Activated T-helper 17 cell treated with anti-CD3 and anti-CD28 coated beads, Interleukin-2, amount 50 U/mL, for 72 hours (primary cell): ENCODE measurements around the gene SOCS1. TPM values are rescaled to one million over a fixed set of nuclear protein-coding genes. Genes with fewer than 3 reads are reported as not detected.

ENCODE experiments used
- ATAC-seq: fragments of 150-1000 bp; cut with Tn5 transposase; replicated peaks from 2 replicates; pipeline ENCODE4 v1.10.0; 2021; ENCODE audit warnings: mild to moderate bottlenecking, moderate library complexity
- H3K27ac Mint-ChIP-seq: one replicate; pipeline ENCODE4 v1.8.0; 2022; ENCODE audit warnings: mixed read lengths
- H3K27me3 Mint-ChIP-seq: one replicate; pipeline ENCODE4 v1.8.0; 2022; ENCODE audit warnings: mixed read lengths
- H3K36me3 Mint-ChIP-seq: one replicate; pipeline ENCODE4 v1.8.0; 2022; ENCODE audit warnings: low read depth, mild to moderate bottlenecking, mixed read lengths
- H3K4me1 Mint-ChIP-seq: one replicate; pipeline ENCODE4 v1.8.0; 2022; ENCODE audit warnings: mixed read lengths
- H3K4me3 Mint-ChIP-seq: one replicate; pipeline ENCODE4 v1.8.0; 2022; ENCODE audit warnings: mild to moderate bottlenecking, mixed read lengths
- H3K9me3 Mint-ChIP-seq: one replicate; pipeline ENCODE4 v1.8.0; 2022; ENCODE audit warnings: mixed read lengths
- total RNA-seq, 2 donors: library from RNA; stranded (reverse); gene quantifications; one replicate each; pipeline ENCODE4 v1.2.3, GENCODE V29; 2022

Gene SOCS1
- total RNA-seq, 2 donors from 2014 or later, result 89.7 to 124 TPM

- H3K4me3 Mint-ChIP-seq, result no peak overlapping the region
- H3K9me3 Mint-ChIP-seq, result peaks cover 4% of the 10 kb centered on the region
- no peaks in the 10 kb centered on the region for H3K27me3 Mint-ChIP-seq
- peaks cover 13% of the 10 kb centered on the region for H3K4me1 Mint-ChIP-seq
- ATAC-seq, result no peak
- H3K27ac Mint-ChIP-seq, result no peak overlapping the region
- no peaks in the 10 kb centered on the region for H3K36me3 Mint-ChIP-seq
Measured at GRCh38 chr16:11218604-11218962, 37.4 kb downstream of the SOCS1 start.

- Mint-ChIP-seq H3K9me3 (peaks cover 4% of the 10 kb centered on the region), H3K4me1 (peaks cover 9% of the 10 kb centered on the region), H3K4me3 (no peak overlapping the region), H3K36me3 (no peaks in the 10 kb centered on the region), H3K27me3 (no peaks in the 10 kb centered on the region), H3K27ac (no peak overlapping the region)
- peak; percentile 16 for ATAC-seq
Measured at GRCh38 chr16:11217651-11218603, 38.1 kb downstream of the SOCS1 start.

- Mint-ChIP-seq H3K4me3 (no peak overlapping the region), H3K36me3 (no peaks in the 10 kb centered on the region), H3K27me3 (no peaks in the 10 kb centered on the region), H3K9me3 (peaks cover 4% of the 10 kb centered on the region), H3K27ac (peak overlapping the region; percentile 7), H3K4me1 (peaks cover 6% of the 10 kb centered on the region)
- no peak for ATAC-seq
Measured at GRCh38 chr16:11215935-11216556, 40.0 kb downstream of the SOCS1 start.

GRCh38 chr16:11213799-11214198 lies 42.2 kb downstream of the SOCS1 start:
- Mint-ChIP-seq H3K9me3 (peaks cover 4% of the 10 kb centered on the region), H3K4me1 (no peaks in the 10 kb centered on the region), H3K4me3 (no peak overlapping the region), H3K27ac (no peak overlapping the region), H3K36me3 (no peaks in the 10 kb centered on the region), H3K27me3 (no peaks in the 10 kb centered on the region)
- ATAC-seq, result no peak

GRCh38 chr16:11213373-11213772 lies 42.6 kb downstream of the SOCS1 start:
- Mint-ChIP-seq H3K4me1 (no peaks in the 10 kb centered on the region), H3K27ac (no peak overlapping the region), H3K9me3 (peaks cover 4% of the 10 kb centered on the region), H3K27me3 (no peaks in the 10 kb centered on the region), H3K4me3 (no peak overlapping the region), H3K36me3 (no peaks in the 10 kb centered on the region)
- no peak for ATAC-seq

GRCh38 chr16:11212798-11213196 lies 43.2 kb downstream of the SOCS1 start:
- ATAC-seq, result no peak

GRCh38 chr16:11211977-11212797 lies 43.8 kb downstream of the SOCS1 start:
- H3K4me1 Mint-ChIP-seq, result peaks cover 2% of the 10 kb centered on the region
- H3K36me3 Mint-ChIP-seq, result no peaks in the 10 kb centered on the region
- no peak overlapping the region for H3K4me3 Mint-ChIP-seq
- H3K27me3 Mint-ChIP-seq, result no peaks in the 10 kb centered on the region
- H3K9me3 Mint-ChIP-seq, result peaks cover 4% of the 10 kb centered on the region
- no peak for ATAC-seq
- peak overlapping the region; percentile 17 for H3K27ac Mint-ChIP-seq

More at GRCh38 chr16:11212798-11213196, 43.2 kb downstream of the SOCS1 start:
- no peak overlapping the region for H3K27ac Mint-ChIP-seq
- H3K27me3 Mint-ChIP-seq, result no peaks in the 10 kb centered on the region
- H3K4me3 Mint-ChIP-seq, result no peak overlapping the region
- no peaks in the 10 kb centered on the region for H3K36me3 Mint-ChIP-seq
- H3K4me1 Mint-ChIP-seq, result no peaks in the 10 kb centered on the region
- H3K9me3 Mint-ChIP-seq, result peaks cover 4% of the 10 kb centered on the region

GRCh38 chr16:11211061-11211976 lies 44.7 kb downstream of the SOCS1 start:
- no peak for ATAC-seq
- Mint-ChIP-seq H3K36me3 (no peaks in the 10 kb centered on the region), H3K4me3 (no peak overlapping the region), H3K4me1 (peaks cover 11% of the 10 kb centered on the region), H3K27me3 (no peaks in the 10 kb centered on the region), H3K9me3 (peaks cover 4% of the 10 kb centered on the region), H3K27ac (peak overlapping the region; percentile 17)

GRCh38 chr16:11210260-11210659 lies 45.7 kb downstream of the SOCS1 start:
- Mint-ChIP-seq H3K27ac (no peak overlapping the region), H3K36me3 (no peaks in the 10 kb centered on the region), H3K4me3 (no peak overlapping the region), H3K27me3 (no peaks in the 10 kb centered on the region), H3K4me1 (peaks cover 14% of the 10 kb centered on the region), H3K9me3 (no peaks in the 10 kb centered on the region)
- no peak for ATAC-seq

- Mint-ChIP-seq H3K9me3 (no peaks in the 10 kb centered on the region), H3K4me1 (peaks cover 14% of the 10 kb centered on the region), H3K4me3 (no peak overlapping the region), H3K27ac (no peak overlapping the region), H3K36me3 (no peaks in the 10 kb centered on the region), H3K27me3 (no peaks in the 10 kb centered on the region)
- ATAC-seq, result no peak
Measured at GRCh38 chr16:11208916-11209665, 46.9 kb downstream of the SOCS1 start.

- Mint-ChIP-seq H3K36me3 (no peaks in the 10 kb centered on the region), H3K9me3 (no peaks in the 10 kb centered on the region), H3K27ac (peak overlapping the region; percentile 99), H3K4me3 (peak overlapping the region; percentile 82), H3K4me1 (peaks cover 19% of the 10 kb centered on the region), H3K27me3 (no peaks in the 10 kb centered on the region)
- ATAC-seq, result no peak
Measured at GRCh38 chr16:11207646-11208045, 48.4 kb downstream of the SOCS1 start.

- H3K4me1 Mint-ChIP-seq, result peaks cover 19% of the 10 kb centered on the region
- peak; percentile 77 for ATAC-seq
- H3K9me3 Mint-ChIP-seq, result no peaks in the 10 kb centered on the region
Measured at GRCh38 chr16:11205754-11206581, 50.0 kb downstream of the SOCS1 start.

More at GRCh38 chr16:11205754-11206581, 50.0 kb downstream of the SOCS1 start:
- Mint-ChIP-seq H3K4me3 (peak overlapping the region; percentile 82), H3K36me3 (no peaks in the 10 kb centered on the region), H3K27ac (peak overlapping the region; percentile 99), H3K27me3 (no peaks in the 10 kb centered on the region)
